ENCODE measurements around the gene SPON2. TPM values are rescaled to one million over a fixed set of nuclear protein-coding genes. Genes with fewer than 3 reads are reported as not detected.

The SPON2 gene
- polyA plus RNA-seq, 1 donor = 48.0 TPM

- no peak for DNase-seq
Observed at GRCh38 chr4:1208970-1209704, 36.8 kb upstream of the SPON2 start.

- no peak for DNase-seq
Observed at GRCh38 chr4:1208266-1208961, 36.0 kb upstream of the SPON2 start.

GRCh38 chr4:1207603-1208265, 35.4 kb upstream of the SPON2 start:
- peak; percentile 75 for DNase-seq

GRCh38 chr4:1207157-1207470, 34.7 kb upstream of the SPON2 start:
- no peak for DNase-seq

- no peak for DNase-seq
Observed at GRCh38 chr4:1206299-1207156, 34.1 kb upstream of the SPON2 start.

GRCh38 chr4:1205586-1206298, 33.4 kb upstream of the SPON2 start:
- DNase-seq = no peak

GRCh38 chr4:1204828-1205585, 32.6 kb upstream of the SPON2 start:
- DNase-seq = no peak

GRCh38 chr4:1204286-1204827, 32.0 kb upstream of the SPON2 start:
- DNase-seq = no peak

- DNase-seq = no peak
Observed at GRCh38 chr4:1203026-1203616, 30.7 kb upstream of the SPON2 start.

- no peak for DNase-seq
Observed at GRCh38 chr4:1202526-1203011, 30.2 kb upstream of the SPON2 start.

- DNase-seq = no peak
Observed at GRCh38 chr4:1201851-1202525, 29.6 kb upstream of the SPON2 start.

- DNase-seq = peak; percentile 85
Observed at GRCh38 chr4:1200425-1201035, 28.1 kb upstream of the SPON2 start.

- no peak for DNase-seq
Observed at GRCh38 chr4:1199556-1200331, 27.4 kb upstream of the SPON2 start.

- peak; percentile 86 for DNase-seq
Observed at GRCh38 chr4:1198098-1198844, 25.9 kb upstream of the SPON2 start.

- DNase-seq = no peak
Observed at GRCh38 chr4:1196421-1197183, 24.2 kb upstream of the SPON2 start.

- DNase-seq = no peak
Observed at GRCh38 chr4:1195891-1196401, 23.6 kb upstream of the SPON2 start.

All from hindlimb muscle (tissue), 1 donor.